Stimulated activated CD4-positive, alpha-beta T cell treated with anti-CD3 and anti-CD28 coated beads, TNF-alpha, amount 100 ng/mL, for 1 hour (primary cell): ENCODE measurements around the gene ACR.
"Not testable (repeated sequence)": the region's sequence is repeated elsewhere in the genome, so short reads cannot be mapped to it uniquely, and the experiment has no call there.

ENCODE experiments used
- DNase-seq, 3 donors: peaks; one replicate each; pipeline ENCODE4 v3.0.0-alpha.2; 2020; ENCODE audit warnings: low read depth in 3 of 3, low spot score in 1 of 3

The ACR gene

GRCh38 chr22:50775132-50775531 lies 37.1 kb downstream of the ACR start:
- DNase-seq: not testable (repeated sequence)

- not testable (repeated sequence) for DNase-seq
Measured at GRCh38 chr22:50777631-50778030, 39.6 kb downstream of the ACR start.

- not testable (repeated sequence) for DNase-seq
Measured at GRCh38 chr22:50780244-50780643, 42.2 kb downstream of the ACR start.

- DNase-seq: not testable (repeated sequence)
Measured at GRCh38 chr22:50782253-50782652, 44.2 kb downstream of the ACR start.

GRCh38 chr22:50783033-50783879 lies 45.3 kb downstream of the ACR start, which contains the start of gene RABL2B:
Gene RABL2B, minus strand, starts transcription at chr22:50783636. Its CDS starts 1,342 bp downstream, at chr22:50782294.
- DNase-seq: peak; percentile 63 to 84 (median 84)

GRCh38 chr22:50783880-50784276 lies 45.9 kb downstream of the ACR start:
- DNase-seq: peak in 1 of 3 donors; percentile 5

- not testable (repeated sequence) for DNase-seq
Measured at GRCh38 chr22:50785289-50785688, 47.3 kb downstream of the ACR start.

GRCh38 chr22:50786936-50787335 lies 48.9 kb downstream of the ACR start:
- not testable (repeated sequence) for DNase-seq
